Tibial nerve (tissue), 3 donors: ENCODE data around the gene PSMD5.

Source experiments
- POLR2A ChIP-seq, 2 donors: fragments of 450-650 bp; IDR thresholded peaks; one replicate each; pipeline ENCODE4 v1.6.1; 2017; ENCODE audit warnings: antibody characterized with exemption in 2 of 2, mild to moderate bottlenecking in 2 of 2, moderate library complexity in 2 of 2
- TF ChIP-seq, protein P1 (sequence below), 5 experiments: fragments of 200-600 bp in 3 of 5; fragments of 450-650 bp in 2 of 5; sonication (generic) in 3 of 5; IDR thresholded peaks; one replicate each; pipeline ENCODE4 v1.5.1; 2016 to 2019; ENCODE audit warnings: antibody characterized with exemption in 5 of 5, mild to moderate bottlenecking in 3 of 5, moderate library complexity in 2 of 5

DNA sequence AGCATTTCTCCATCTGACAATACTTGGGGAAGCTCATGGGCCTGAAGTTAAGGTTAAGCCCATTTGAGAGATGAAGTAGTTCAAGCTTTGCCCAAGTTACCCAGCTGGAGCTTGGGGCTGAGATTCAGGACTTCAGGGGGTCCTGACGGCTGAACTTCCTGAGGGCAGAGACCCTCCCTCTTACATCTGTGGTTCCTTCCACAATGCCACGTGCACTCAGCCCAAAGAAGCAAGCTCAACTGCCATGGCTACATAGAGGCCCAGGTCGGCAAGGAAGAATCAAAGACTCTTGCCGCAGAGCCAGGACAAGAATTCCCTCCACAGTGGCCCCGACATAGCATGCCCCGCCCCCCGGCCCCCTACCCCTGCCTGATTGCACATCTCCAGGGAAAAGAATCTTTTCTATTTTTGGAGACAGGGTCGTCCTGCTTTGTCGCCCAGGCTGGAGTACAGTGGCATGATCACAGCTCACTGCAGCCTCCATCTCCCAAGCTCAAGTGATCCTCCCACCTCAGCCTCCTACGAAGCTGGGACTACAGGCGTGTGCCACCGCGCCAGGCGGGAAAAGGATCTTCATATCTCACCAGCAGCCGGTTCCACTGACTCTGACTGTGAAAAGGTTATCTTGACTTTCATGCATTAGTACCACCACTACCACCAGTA, 25.1 kb upstream of the PSMD5 start:
- TF ChIP-seq POLR2A (IDR thresholded peaks at IDR 0.05): no peak
- TF ChIP-seq, protein P1, sequence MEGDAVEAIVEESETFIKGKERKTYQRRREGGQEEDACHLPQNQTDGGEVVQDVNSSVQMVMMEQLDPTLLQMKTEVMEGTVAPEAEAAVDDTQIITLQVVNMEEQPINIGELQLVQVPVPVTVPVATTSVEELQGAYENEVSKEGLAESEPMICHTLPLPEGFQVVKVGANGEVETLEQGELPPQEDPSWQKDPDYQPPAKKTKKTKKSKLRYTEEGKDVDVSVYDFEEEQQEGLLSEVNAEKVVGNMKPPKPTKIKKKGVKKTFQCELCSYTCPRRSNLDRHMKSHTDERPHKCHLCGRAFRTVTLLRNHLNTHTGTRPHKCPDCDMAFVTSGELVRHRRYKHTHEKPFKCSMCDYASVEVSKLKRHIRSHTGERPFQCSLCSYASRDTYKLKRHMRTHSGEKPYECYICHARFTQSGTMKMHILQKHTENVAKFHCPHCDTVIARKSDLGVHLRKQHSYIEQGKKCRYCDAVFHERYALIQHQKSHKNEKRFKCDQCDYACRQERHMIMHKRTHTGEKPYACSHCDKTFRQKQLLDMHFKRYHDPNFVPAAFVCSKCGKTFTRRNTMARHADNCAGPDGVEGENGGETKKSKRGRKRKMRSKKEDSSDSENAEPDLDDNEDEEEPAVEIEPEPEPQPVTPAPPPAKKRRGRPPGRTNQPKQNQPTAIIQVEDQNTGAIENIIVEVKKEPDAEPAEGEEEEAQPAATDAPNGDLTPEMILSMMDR (IDR thresholded peaks at IDR 0.05): no peak
